Right lobe of liver (tissue), 6 donors: ENCODE data around the gene SLC6A19. TPM values are rescaled to one million over a fixed set of nuclear protein-coding genes. Genes with fewer than 3 reads are reported as not detected.
"Not testable (repeated sequence)": the region's sequence is repeated elsewhere in the genome, so short reads cannot be mapped to it uniquely, and the experiment has no call there.

Experiments
- ATAC-seq, 4 donors: fragments of 200-7000 bp; cut with Tn5 transposase; one replicate each; pipeline ENCODE4 v1.9.1; 2020; ENCODE audit warnings: mild to moderate bottlenecking in 4 of 4, moderate library complexity in 4 of 4
- DNase-seq, 3 donors: peaks; one replicate each; pipeline ENCODE4 v3.0.0-alpha.2; 2020
- H3K27ac ChIP-seq, 3 donors: fragments of 200-600 bp; one replicate each; pipeline ENCODE4 v1.8.0; 2022
- H3K27me3 ChIP-seq, 2 donors: fragments of 200-600 bp; one replicate each; pipeline ENCODE4 v1.8.0; 2022
- H3K36me3 ChIP-seq, 4 donors: fragments of 200-600 bp; sonication (generic) in 1 of 4; one replicate each; pipeline versions ENCODE4 v1.5.1 to v1.8.0; 2017 to 2022; ENCODE audit warnings: control low read depth in 1 of 4
- H3K4me1 ChIP-seq, 4 donors: fragments of 200-600 bp; sonication (generic) in 1 of 4; one replicate each; pipeline versions ENCODE4 v1.5.1 to v1.8.0; 2017 to 2022; ENCODE audit warnings: control low read depth in 1 of 4
- H3K4me3 ChIP-seq, 3 donors: fragments of 200-600 bp; one replicate each; pipeline ENCODE4 v1.8.0; 2022
- H3K9me3 ChIP-seq, 4 donors: fragments of 200-600 bp; sonication (generic) in 1 of 4; one replicate each; pipeline versions ENCODE4 v1.5.1 to v1.8.0; 2017 to 2022; ENCODE audit warnings: control low read depth in 1 of 4
- POLR2A ChIP-seq: fragments of 450-650 bp; IDR thresholded peaks from one replicate; pipeline ENCODE4 v1.6.1; 2017; ENCODE audit warnings: antibody characterized with exemption, mild to moderate bottlenecking
- WGBS: methylation state at CpG from one replicate; pipeline ENCODE4 v1.1.6; 2018; ENCODE audit warnings: low coverage, low lambda C conversion rate; ENCODE audit not compliant: insufficient coverage; ENCODE audit errors: missing lambda C conversion rate; 5-methylcytosine and 5-hydroxymethylcytosine counted together
- intact Hi-C, 2 donors: fragments of 100-400 bp; cut with DNase I; formaldehyde crosslinking; loops; one replicate each; pipeline versions ENCODE4 v1.11.2 to v1.14.1; 2022
- total RNA-seq, 6 experiments: library from RNA; depleted of rRNA in 2 of 6; stranded (reverse); fragments of >200 nt in 2 of 6; fragmentation: NEBNext Ultra II Directional in 3 of 6; extraction: Animal tissue kit (Norgen Biotek cat#: 25700) in 3 of 6; gene quantifications; one replicate each; pipeline versions ENCODE4 v1.1.0 to v1.2.4, GENCODE V29; 2016 to 2023
- TF ChIP-seq, protein P1 (sequence below), 4 donors: fragments of 200-600 bp in 3 of 4; fragments of 450-650 bp in 1 of 4; IDR thresholded peaks; one replicate each; pipeline versions ENCODE4 v1.5.1 to v1.8.0; 2016 to 2022; ENCODE audit warnings: antibody characterized with exemption in 4 of 4, mild to moderate bottlenecking in 2 of 4
- donor health status: DM: no; HTN: yes; CAD: no.
- donor health status: DM: no; HTN: no; CAD: no.
- donor health status: DM: no; HTN: no; CAD: no.
- donor health status: DM: no; HTN: yes; CAD: no.
- donor health status: DM: no; HTN: yes; CAD: no.

The SLC6A19 gene
- total RNA-seq, 6 experiments from 2014 or later: 0.12 to 0.93 (median 0.41) TPM

GRCh38 chr5:1227667-1228066, 26.3 kb downstream of the SLC6A19 start:
- H3K27ac ChIP-seq: no peak overlapping the region
- H3K4me3 ChIP-seq: no peak overlapping the region
- no peaks in the 10 kb centered on the region for H3K36me3 ChIP-seq
- H3K9me3 ChIP-seq: no peaks in the 10 kb centered on the region
- DNase-seq: no peak
- 51% methylated on average over 10 of the region's 14 CpGs for WGBS
- intact Hi-C loops: no loop called here
- no peaks in the 10 kb centered on the region for H3K27me3 ChIP-seq
- no peak for ATAC-seq
- TF ChIP-seq, protein P1, sequence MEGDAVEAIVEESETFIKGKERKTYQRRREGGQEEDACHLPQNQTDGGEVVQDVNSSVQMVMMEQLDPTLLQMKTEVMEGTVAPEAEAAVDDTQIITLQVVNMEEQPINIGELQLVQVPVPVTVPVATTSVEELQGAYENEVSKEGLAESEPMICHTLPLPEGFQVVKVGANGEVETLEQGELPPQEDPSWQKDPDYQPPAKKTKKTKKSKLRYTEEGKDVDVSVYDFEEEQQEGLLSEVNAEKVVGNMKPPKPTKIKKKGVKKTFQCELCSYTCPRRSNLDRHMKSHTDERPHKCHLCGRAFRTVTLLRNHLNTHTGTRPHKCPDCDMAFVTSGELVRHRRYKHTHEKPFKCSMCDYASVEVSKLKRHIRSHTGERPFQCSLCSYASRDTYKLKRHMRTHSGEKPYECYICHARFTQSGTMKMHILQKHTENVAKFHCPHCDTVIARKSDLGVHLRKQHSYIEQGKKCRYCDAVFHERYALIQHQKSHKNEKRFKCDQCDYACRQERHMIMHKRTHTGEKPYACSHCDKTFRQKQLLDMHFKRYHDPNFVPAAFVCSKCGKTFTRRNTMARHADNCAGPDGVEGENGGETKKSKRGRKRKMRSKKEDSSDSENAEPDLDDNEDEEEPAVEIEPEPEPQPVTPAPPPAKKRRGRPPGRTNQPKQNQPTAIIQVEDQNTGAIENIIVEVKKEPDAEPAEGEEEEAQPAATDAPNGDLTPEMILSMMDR (IDR thresholded peaks at IDR 0.05): no peak
- no peak for TF ChIP-seq POLR2A
- H3K4me1 ChIP-seq: no peaks in the 10 kb centered on the region

GRCh38 chr5:1228120-1228519, 26.7 kb downstream of the SLC6A19 start:
- no peak for ATAC-seq
- no peaks in the 10 kb centered on the region for H3K27me3 ChIP-seq
- TF ChIP-seq, protein P1 (IDR thresholded peaks at IDR 0.05): no peak
- no peak for TF ChIP-seq POLR2A
- intact Hi-C loops: no loop called here
- no peak overlapping the region for H3K27ac ChIP-seq
- no peaks in the 10 kb centered on the region for H3K36me3 ChIP-seq
- WGBS: 31% methylated on average over 2 of the region's 15 CpGs
- DNase-seq: no peak
- H3K4me3 ChIP-seq: no peak overlapping the region
- no peaks in the 10 kb centered on the region for H3K9me3 ChIP-seq
- H3K4me1 ChIP-seq: no peaks in the 10 kb centered on the region

DNA sequence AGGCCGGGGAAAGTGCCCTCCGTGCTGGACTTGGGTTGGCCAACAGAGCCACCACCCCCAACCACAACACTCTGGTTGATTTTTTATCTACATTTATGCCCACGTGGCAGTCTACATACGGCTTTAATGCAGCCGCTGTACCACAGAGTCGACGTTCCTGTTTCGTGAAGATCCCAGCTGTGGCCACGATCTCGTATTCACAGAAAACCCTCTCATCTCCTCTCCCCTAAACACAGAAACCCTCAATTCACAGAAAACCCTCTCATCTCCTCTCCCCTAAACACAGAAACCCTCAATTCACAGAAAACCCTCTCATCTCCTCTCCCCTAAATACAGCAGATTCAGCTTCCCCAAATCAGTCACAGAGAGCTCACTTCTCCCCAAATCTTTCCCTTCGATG, 27.6 kb downstream of the SLC6A19 start:
- ATAC-seq, H3K27me3 ChIP-seq, H3K36me3 ChIP-seq, H3K4me1 ChIP-seq, DNase-seq, H3K9me3 ChIP-seq, intact Hi-C loops, H3K4me3 ChIP-seq, H3K27ac ChIP-seq: not testable (repeated sequence)
- whole genome bisulfite sequencing: 78% methylated on average over 11 of the region's 11 CpGs

DNA sequence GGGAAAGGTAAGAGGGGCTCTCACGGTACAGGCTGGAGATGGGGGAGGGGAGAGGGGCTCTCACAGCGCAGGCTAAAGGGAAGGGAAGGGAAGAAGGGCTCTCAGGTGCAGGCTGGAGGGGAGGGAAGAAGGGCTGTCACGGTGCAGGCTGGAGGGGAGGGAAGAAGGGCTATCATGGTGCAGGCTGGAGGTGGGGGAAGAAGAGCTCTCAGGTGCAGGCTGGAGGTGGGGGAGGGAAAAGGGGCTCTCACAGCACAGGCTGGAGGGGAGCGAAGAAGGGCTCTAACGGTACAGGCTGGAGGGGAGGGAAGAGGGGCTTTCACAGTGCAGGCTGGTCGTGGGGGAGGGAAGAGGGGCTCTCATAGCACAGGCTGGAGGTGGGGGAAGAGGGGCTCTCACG, 28.4 kb downstream of the SLC6A19 start:
- Histone ChIP-seq H3K27ac (no peak overlapping the region), H3K27me3 (no peaks in the 10 kb centered on the region), H3K4me1 (no peaks in the 10 kb centered on the region), H3K4me3 (no peak overlapping the region), H3K36me3 (no peaks in the 10 kb centered on the region), H3K9me3 (no peaks in the 10 kb centered on the region)
- TF ChIP-seq, protein P1 (IDR thresholded peaks at IDR 0.05): no peak
- no peak for TF ChIP-seq POLR2A
- WGBS: 41% methylated on average over 6 of the region's 7 CpGs
- intact Hi-C loops: no loop called here
- DNase-seq (no peak), ATAC-seq (peak in 1 of 4 donors; percentile 27)

DNA sequence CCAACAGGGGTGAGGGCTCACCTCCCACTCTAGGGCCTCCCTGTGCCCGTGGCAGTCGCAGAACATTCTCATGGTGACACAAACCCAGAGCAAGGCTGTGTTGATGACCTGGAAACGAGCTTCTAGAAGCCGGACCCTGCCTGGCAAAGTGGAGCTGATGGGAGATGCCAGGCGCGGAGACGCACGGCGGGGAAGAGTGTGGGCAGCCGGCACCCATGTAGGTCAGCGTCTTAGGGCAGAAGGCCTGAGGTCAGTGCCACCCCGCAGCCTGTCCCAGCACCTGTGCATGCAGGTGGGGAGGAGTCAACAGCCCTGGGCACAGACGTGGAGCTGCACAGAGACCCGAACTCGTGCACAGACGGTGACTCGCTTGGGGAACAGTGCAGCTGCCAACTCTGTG, 29.2 kb downstream of the SLC6A19 start:
- TF ChIP-seq POLR2A: no peak
- TF ChIP-seq, protein P1 (IDR thresholded peaks at IDR 0.05): no peak
- no peak overlapping the region for H3K27ac ChIP-seq
- H3K27me3 ChIP-seq: no peaks in the 10 kb centered on the region
- intact Hi-C loops: no loop called here
- no peak for ATAC-seq
- H3K4me3 ChIP-seq: no peak overlapping the region
- no peak for DNase-seq
- H3K4me1 ChIP-seq: no peaks in the 10 kb centered on the region
- H3K9me3 ChIP-seq: no peaks in the 10 kb centered on the region
- WGBS: 20% methylated on average over 1 of the region's 17 CpGs
- no peaks in the 10 kb centered on the region for H3K36me3 ChIP-seq
